Endothelial cell (in vitro differentiated cells): Measurements from ENCODE around the gene CMTM7. TPM values are rescaled to one million over a fixed set of nuclear protein-coding genes. Genes with fewer than 3 reads are reported as not detected.

ENCODE experiments used
- DNase-seq: peaks from one replicate; pipeline ENCODE4 v3.0.0; 2021; ENCODE audit warnings: low spot score
- H3K27ac Mint-ChIP-seq: one replicate; pipeline ENCODE4 v1.8.0; 2021; ENCODE audit warnings: mixed read lengths, inconsistent platforms; ENCODE audit not compliant: unreplicated experiment
- H3K27me3 Mint-ChIP-seq: one replicate; pipeline ENCODE4 v1.8.0; 2021; ENCODE audit warnings: mild to moderate bottlenecking, moderate library complexity, mixed read lengths, inconsistent platforms; ENCODE audit not compliant: unreplicated experiment
- H3K36me3 Mint-ChIP-seq: one replicate; pipeline ENCODE4 v1.8.0; 2021; ENCODE audit warnings: mild to moderate bottlenecking, low read depth, mixed read lengths, inconsistent platforms; ENCODE audit not compliant: unreplicated experiment
- H3K4me1 Mint-ChIP-seq: one replicate; pipeline ENCODE4 v1.8.0; 2021; ENCODE audit warnings: mild to moderate bottlenecking, mixed read lengths, inconsistent platforms; ENCODE audit not compliant: unreplicated experiment
- H3K4me3 Mint-ChIP-seq: one replicate; pipeline ENCODE4 v1.8.0; 2021; ENCODE audit warnings: mild to moderate bottlenecking, mixed read lengths, inconsistent platforms; ENCODE audit not compliant: unreplicated experiment
- H3K9me3 Mint-ChIP-seq: one replicate; pipeline ENCODE4 v1.8.0; 2021; ENCODE audit warnings: mixed read lengths, inconsistent platforms; ENCODE audit not compliant: unreplicated experiment
- total RNA-seq: library from RNA; stranded (reverse); fragmentation: NEBNext Ultra II Directional; extraction: Animal tissue kit (Norgen Biotek cat#: 25700); gene quantifications from one replicate; pipeline ENCODE4 v1.2.1, GENCODE V29; 2021; ENCODE audit not compliant: unreplicated experiment
- TF ChIP-seq, protein P1 (sequence below): fragments of 200-600 bp; sonication (generic); IDR thresholded peaks from one replicate; pipeline ENCODE4 v1.5.0; 2021; ENCODE audit warnings: antibody characterized with exemption; ENCODE audit not compliant: unreplicated experiment

CMTM7 gene
- total RNA-seq, 1 donor from 2014 or later: 54.4 TPM

DNA sequence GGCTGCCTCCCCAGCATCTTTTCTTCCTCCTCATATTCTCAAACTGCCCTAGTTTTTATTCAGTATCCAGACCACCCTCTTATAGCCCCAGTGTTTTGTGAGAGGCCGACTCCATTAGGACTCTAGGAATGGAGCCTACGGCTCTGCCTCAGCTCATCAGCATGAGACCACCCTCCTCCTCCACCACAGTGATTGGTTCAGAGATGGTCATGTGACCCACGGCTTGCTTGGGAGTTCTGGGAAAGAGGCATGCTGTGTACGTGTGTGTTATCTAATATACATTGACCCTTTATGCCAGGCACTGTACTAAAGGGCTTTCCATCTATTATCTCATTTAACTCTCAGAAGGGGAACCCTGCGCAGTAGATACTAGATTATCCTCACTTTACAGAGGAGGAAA is 17.8 kb upstream of the CMTM7 start:
- TF ChIP-seq, protein P1, sequence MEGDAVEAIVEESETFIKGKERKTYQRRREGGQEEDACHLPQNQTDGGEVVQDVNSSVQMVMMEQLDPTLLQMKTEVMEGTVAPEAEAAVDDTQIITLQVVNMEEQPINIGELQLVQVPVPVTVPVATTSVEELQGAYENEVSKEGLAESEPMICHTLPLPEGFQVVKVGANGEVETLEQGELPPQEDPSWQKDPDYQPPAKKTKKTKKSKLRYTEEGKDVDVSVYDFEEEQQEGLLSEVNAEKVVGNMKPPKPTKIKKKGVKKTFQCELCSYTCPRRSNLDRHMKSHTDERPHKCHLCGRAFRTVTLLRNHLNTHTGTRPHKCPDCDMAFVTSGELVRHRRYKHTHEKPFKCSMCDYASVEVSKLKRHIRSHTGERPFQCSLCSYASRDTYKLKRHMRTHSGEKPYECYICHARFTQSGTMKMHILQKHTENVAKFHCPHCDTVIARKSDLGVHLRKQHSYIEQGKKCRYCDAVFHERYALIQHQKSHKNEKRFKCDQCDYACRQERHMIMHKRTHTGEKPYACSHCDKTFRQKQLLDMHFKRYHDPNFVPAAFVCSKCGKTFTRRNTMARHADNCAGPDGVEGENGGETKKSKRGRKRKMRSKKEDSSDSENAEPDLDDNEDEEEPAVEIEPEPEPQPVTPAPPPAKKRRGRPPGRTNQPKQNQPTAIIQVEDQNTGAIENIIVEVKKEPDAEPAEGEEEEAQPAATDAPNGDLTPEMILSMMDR: no peak
- no peaks in the 10 kb centered on the region for H3K9me3 Mint-ChIP-seq

DNA sequence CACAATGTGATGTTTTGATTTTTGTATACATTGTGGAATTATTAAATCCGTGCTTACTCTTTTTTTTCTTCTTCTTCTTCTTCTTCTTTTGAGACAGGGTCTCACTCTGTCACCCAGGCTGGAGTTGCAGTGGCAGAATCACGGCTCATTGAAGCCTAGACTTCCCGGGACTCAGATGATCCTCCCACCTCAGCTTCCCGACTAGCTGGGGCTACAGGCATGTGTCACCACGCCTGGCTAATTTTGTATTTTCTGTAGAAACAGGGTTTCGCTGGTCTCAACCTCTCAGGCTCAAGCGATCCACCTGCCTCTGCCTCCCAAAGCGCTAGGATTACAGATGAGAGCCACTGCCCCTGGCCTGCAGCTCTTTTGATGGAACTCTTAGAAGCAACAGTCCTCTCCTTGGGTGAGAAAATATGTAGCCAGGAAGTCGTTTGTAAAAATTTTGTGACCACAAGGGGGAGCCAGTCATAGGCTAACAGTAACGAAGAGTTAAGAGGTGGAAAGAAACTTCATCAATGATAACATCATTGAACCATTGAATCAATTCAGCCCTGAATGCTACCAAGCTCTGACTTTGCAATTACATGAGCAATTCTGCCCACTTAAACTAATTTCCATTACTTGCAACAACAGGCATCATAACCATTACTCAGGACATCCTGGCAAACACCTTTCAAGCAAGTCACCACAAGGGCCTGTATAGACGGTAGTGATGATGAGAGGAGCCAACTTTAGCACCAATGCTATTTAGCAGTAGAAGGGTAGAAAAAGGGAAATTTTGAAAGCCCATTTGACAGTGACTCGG is 16.7 kb upstream of the CMTM7 start:
- peak; percentile 76 for DNase-seq
- Mint-ChIP-seq H3K27ac (peak overlapping the region; percentile 36), H3K27me3 (no peaks in the 10 kb centered on the region), H3K4me1 (peaks cover 7% of the 10 kb centered on the region), H3K36me3 (peaks cover 3% of the 10 kb centered on the region), H3K9me3 (no peaks in the 10 kb centered on the region), H3K4me3 (no peak overlapping the region)
- TF ChIP-seq, protein P1: peak; percentile 84

More for the DNA sequence above, 17.8 kb upstream of the CMTM7 start:
- Mint-ChIP-seq H3K4me3 (no peak overlapping the region), H3K27me3 (no peaks in the 10 kb centered on the region), H3K4me1 (no peaks in the 10 kb centered on the region), H3K27ac (no peak overlapping the region), H3K36me3 (peaks cover 3% of the 10 kb centered on the region)
- DNase-seq: no peak

DNA sequence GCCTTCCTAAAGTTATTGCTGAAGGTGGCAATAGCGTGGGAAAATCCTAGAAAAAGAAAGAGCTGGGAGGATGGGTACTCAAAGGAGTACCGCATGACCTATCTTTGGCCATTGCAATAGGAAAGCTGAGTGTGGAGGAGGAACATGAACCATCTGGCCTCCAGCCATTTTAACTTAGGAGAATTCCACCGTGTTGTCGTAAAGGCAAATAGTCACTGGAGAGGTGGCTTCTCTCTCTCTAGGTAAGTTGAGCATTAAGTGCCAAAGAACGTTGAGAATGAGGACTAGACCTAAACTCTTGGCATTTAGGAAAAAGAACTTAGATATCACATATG is 16.1 kb upstream of the CMTM7 start:
- peaks cover 12% of the 10 kb centered on the region for H3K4me1 Mint-ChIP-seq
- no peaks in the 10 kb centered on the region for H3K9me3 Mint-ChIP-seq
- H3K27ac Mint-ChIP-seq: no peak overlapping the region
- no peaks in the 10 kb centered on the region for H3K27me3 Mint-ChIP-seq
- H3K36me3 Mint-ChIP-seq: peaks cover 3% of the 10 kb centered on the region
- H3K4me3 Mint-ChIP-seq: no peak overlapping the region
- TF ChIP-seq, protein P1: no peak
- DNase-seq: no peak

DNA sequence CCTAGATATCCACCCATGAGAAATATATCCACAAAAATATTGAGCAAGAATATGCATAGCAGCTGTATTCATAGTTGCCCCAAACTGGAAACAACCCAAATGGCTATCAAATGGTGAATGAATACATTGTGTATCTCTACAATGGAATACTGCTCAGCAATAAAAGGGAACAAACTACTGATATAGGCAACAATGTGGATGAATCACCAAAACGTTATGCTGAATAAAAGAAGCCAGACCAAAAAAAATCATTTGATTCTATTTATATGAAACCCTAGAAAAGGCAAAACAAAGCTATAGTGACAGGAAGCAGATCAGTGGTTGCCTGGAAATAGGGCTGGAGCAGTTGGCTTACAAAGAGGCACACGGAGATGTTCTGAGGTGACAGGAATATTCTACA is 15.5 kb upstream of the CMTM7 start:
- peaks cover 3% of the 10 kb centered on the region for H3K36me3 Mint-ChIP-seq
- no peak for DNase-seq
- peaks cover 17% of the 10 kb centered on the region for H3K4me1 Mint-ChIP-seq
- H3K27ac Mint-ChIP-seq: no peak overlapping the region
- no peaks in the 10 kb centered on the region for H3K9me3 Mint-ChIP-seq
- H3K4me3 Mint-ChIP-seq: no peak overlapping the region
- TF ChIP-seq, protein P1: no peak
- no peaks in the 10 kb centered on the region for H3K27me3 Mint-ChIP-seq

DNA sequence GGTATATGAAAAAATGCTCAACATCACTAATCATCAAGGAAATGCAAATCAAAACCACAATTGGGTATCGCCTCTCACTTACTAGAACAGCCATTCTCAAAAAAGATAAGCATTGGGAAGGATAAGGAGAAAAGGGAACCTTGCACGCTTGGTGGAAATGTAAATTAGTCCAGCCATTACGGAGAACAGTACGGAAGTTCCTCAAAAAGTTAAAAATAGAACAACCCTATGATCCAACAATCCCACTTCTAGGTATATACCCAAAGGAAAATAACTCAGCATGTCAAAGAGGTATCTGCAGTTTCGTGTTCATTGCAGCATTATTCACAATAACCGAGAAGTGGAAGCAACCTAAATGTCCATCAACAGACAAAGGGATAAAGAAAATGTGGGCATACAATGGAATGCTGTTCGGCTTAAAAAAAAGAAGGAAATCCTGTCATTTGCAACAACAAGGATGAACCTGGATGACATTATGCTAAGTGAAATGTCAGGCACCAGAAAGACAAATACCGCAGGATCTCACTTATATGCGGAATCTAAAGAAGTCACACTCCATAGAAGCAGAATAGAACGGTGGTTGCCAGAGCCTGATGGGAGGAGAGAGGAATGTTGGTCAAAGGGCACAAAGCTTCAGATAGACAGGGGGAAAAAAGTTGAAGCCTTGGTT is 11.7 kb upstream of the CMTM7 start:
- Mint-ChIP-seq H3K9me3 (no peaks in the 10 kb centered on the region), H3K4me3 (no peak overlapping the region)

More for the DNA sequence above, 11.7 kb upstream of the CMTM7 start:
- H3K4me1 Mint-ChIP-seq: peaks cover 44% of the 10 kb centered on the region
- H3K36me3 Mint-ChIP-seq: peaks cover 3% of the 10 kb centered on the region
- peak overlapping the region; percentile 93 for H3K27ac Mint-ChIP-seq
- no peaks in the 10 kb centered on the region for H3K27me3 Mint-ChIP-seq
- DNase-seq: no peak
- TF ChIP-seq, protein P1: no peak
